Measurements from ENCODE around the gene SPATA24. TPM values are rescaled to one million over a fixed set of nuclear protein-coding genes. Genes with fewer than 3 reads are reported as not detected.

The SPATA24 gene
- total RNA-seq, 1 experiment from 2014 or later = 3.1 TPM

- Histone ChIP-seq H3K9me2 (ENCODE audit: insufficient read depth) (no peaks in the 10 kb centered on the region), H3K4me3 (replicated peaks in 1 of 2; ENCODE audit: low read depth in 1 of 2, low read length in 2 of 2) (no peak overlapping the region), H3K9ac (ENCODE audit: low read length) (no peak overlapping the region), H3K4me1 (ENCODE audit: control insufficient read depth in 1 of 2, insufficient read depth in 2 of 2, low read length in 2 of 2) (peaks cover 6 to 9% of the 10 kb centered on the region in 2 experiments; a peak in 2 of 4 replicates), H3K9me3 (ENCODE audit: control insufficient read depth in 1 of 2, insufficient read depth in 1 of 2, low read depth in 1 of 2, low read length in 2 of 2) (no peaks in the 10 kb centered on the region), H4K20me1 (ENCODE audit: insufficient read depth) (no peaks in the 10 kb centered on the region), H3K27me3 (ENCODE audit: insufficient read depth, low read length) (no peaks in the 10 kb centered on the region), H2AFZ (ENCODE audit: low read depth, low read length, poor library complexity, severe bottlenecking) (no peak overlapping the region), H3K27ac (ENCODE audit: low read depth, low read length) (no peak overlapping the region), H3K36me3 (ENCODE audit: control insufficient read depth in 1 of 2, insufficient read depth in 2 of 2, low read length in 2 of 2) (no peaks in the 10 kb centered on the region), H3K4me2 (ENCODE audit: low read length) (no peak overlapping the region), H3K79me2 (ENCODE audit: insufficient read depth, low read length) (no peaks in the 10 kb centered on the region)
- POLR2A ChIA-PET = no interaction called here
- CTCF ChIA-PET = no interaction called here
- TF ChIP-seq, protein P1, sequence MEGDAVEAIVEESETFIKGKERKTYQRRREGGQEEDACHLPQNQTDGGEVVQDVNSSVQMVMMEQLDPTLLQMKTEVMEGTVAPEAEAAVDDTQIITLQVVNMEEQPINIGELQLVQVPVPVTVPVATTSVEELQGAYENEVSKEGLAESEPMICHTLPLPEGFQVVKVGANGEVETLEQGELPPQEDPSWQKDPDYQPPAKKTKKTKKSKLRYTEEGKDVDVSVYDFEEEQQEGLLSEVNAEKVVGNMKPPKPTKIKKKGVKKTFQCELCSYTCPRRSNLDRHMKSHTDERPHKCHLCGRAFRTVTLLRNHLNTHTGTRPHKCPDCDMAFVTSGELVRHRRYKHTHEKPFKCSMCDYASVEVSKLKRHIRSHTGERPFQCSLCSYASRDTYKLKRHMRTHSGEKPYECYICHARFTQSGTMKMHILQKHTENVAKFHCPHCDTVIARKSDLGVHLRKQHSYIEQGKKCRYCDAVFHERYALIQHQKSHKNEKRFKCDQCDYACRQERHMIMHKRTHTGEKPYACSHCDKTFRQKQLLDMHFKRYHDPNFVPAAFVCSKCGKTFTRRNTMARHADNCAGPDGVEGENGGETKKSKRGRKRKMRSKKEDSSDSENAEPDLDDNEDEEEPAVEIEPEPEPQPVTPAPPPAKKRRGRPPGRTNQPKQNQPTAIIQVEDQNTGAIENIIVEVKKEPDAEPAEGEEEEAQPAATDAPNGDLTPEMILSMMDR (IDR thresholded peaks at IDR 0.05 in 2 of 3, conservative IDR thresholded peaks at IDR 0.05 in 1 of 3; ENCODE audit: borderline replicate concordance in 1 of 3, insufficient read depth in 1 of 3, low read depth in 2 of 3, low read length in 2 of 3) = no peak
- TF ChIP-seq FOSL1 (IDR thresholded peaks at IDR 0.05; ENCODE audit: low read depth) = no peak
- no peak for TF ChIP-seq ATF3 (IDR thresholded peaks at IDR 0.05)
- TF ChIP-seq SP1 (IDR thresholded peaks at IDR 0.05; ENCODE audit: low read depth) = no peak
- TF ChIP-seq, protein P2, sequence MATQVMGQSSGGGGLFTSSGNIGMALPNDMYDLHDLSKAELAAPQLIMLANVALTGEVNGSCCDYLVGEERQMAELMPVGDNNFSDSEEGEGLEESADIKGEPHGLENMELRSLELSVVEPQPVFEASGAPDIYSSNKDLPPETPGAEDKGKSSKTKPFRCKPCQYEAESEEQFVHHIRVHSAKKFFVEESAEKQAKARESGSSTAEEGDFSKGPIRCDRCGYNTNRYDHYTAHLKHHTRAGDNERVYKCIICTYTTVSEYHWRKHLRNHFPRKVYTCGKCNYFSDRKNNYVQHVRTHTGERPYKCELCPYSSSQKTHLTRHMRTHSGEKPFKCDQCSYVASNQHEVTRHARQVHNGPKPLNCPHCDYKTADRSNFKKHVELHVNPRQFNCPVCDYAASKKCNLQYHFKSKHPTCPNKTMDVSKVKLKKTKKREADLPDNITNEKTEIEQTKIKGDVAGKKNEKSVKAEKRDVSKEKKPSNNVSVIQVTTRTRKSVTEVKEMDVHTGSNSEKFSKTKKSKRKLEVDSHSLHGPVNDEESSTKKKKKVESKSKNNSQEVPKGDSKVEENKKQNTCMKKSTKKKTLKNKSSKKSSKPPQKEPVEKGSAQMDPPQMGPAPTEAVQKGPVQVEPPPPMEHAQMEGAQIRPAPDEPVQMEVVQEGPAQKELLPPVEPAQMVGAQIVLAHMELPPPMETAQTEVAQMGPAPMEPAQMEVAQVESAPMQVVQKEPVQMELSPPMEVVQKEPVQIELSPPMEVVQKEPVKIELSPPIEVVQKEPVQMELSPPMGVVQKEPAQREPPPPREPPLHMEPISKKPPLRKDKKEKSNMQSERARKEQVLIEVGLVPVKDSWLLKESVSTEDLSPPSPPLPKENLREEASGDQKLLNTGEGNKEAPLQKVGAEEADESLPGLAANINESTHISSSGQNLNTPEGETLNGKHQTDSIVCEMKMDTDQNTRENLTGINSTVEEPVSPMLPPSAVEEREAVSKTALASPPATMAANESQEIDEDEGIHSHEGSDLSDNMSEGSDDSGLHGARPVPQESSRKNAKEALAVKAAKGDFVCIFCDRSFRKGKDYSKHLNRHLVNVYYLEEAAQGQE (IDR thresholded peaks at IDR 0.05; ENCODE audit: low read depth) = no peak
- no peak for TF ChIP-seq SRF (IDR thresholded peaks at IDR 0.05; ENCODE audit: low read depth)
- TF ChIP-seq EZH2 (IDR thresholded peaks at IDR 0.05) = no peak
- TF ChIP-seq ZFX (IDR thresholded peaks at IDR 0.05) = no peak
- no peak for TF ChIP-seq ZNF274 (IDR thresholded peaks at IDR 0.05; ENCODE audit: low read depth, low read length)
- no peak for TF ChIP-seq RAD21 (IDR thresholded peaks at IDR 0.05; ENCODE audit: low read depth)
- ATAC-seq = no peak
- RAD21 ChIA-PET (ENCODE audit: low non-redundant PET in 1 of 2, low total read pairs in 2 of 2, uncharacterized antibody in 2 of 2, unreplicated experiment in 2 of 2) = no interaction called here
- intact Hi-C loops (cut with micrococcal nuclease) = no loop called here
- no peak for DNase-seq (ENCODE audit: low read depth, low spot score)
- no TSS peak for BruUV-seq (replicated peaks)
These were observed 19.8 kb downstream of the SPATA24 start for GRCh38 chr5:139383993-139384590.
